GM10248 (cell line): ENCODE results near the gene SEZ6.

ENCODE experiments used
- CTCF ChIA-PET: fragments of 300-600 bp; sonication (Branson Sonifier 250); formaldehyde crosslinking; extraction: SDS; loops from one replicate; lab custom pipeline; 2021; ENCODE audit warnings: antibody characterized with exemption; lab: Yijun Ruan, JAX
- POLR2A ChIA-PET: fragments of 350-650 bp; sonication (Branson Sonifier 250); formaldehyde crosslinking; extraction: SDS; loops from one replicate; lab custom pipeline; 2020; ENCODE audit warnings: antibody characterized with exemption; lab: Yijun Ruan, JAX
- DNase-seq: peaks from one replicate; pipeline ENCODE4 v3.0.0; 2012; ENCODE audit errors: extremely low spot score
- CTCF ChIP-seq: IDR thresholded peaks from 2 replicates; pipeline ENCODE4 v1.5.1; 2012; ENCODE audit warnings: mild to moderate bottlenecking, low read depth; ENCODE audit errors: extremely low read depth, missing control alignments, control extremely low read depth

SEZ6 gene

GRCh38 chr17:28999206-28999605 is 6.6 kb downstream of the SEZ6 start:
- CTCF ChIA-PET = no interaction called here
- TF ChIP-seq CTCF = no peak
- POLR2A ChIA-PET = no interaction called here
- DNase-seq = no peak

- DNase-seq = no peak
- POLR2A ChIA-PET = interaction anchor here (0.5 kb wide), 1 partner anchor 42 kb away, joined by 3 read pairs; no protein-coding TSS in a partner anchor
- CTCF ChIA-PET = no interaction called here
- TF ChIP-seq CTCF = no peak
Observed at GRCh38 chr17:28997806-28998205, 8.0 kb downstream of the SEZ6 start.

GRCh38 chr17:28996554-28997096 is 9.2 kb downstream of the SEZ6 start:
- ChIA-PET POLR2A (no interaction called here), CTCF (interaction anchor here (0.8 to 4.4 kb wide), 2 partner anchors 31 to 44 kb away, joined by 3 to 18 read pairs; no protein-coding TSS in a partner anchor)
- TF ChIP-seq CTCF = no peak
- DNase-seq = no peak

- ChIA-PET CTCF (interaction anchor here (4.4 kb wide), 1 partner anchor 29 kb away, joined by 18 read pairs; no protein-coding TSS in a partner anchor), POLR2A (no interaction called here)
- no peak for TF ChIP-seq CTCF
- no peak for DNase-seq
Observed at GRCh38 chr17:28993645-28994426, 12.0 kb downstream of the SEZ6 start.

GRCh38 chr17:28992625-28993600 is 12.9 kb downstream of the SEZ6 start:
- DNase-seq = no peak
- ChIA-PET CTCF (interaction anchor here (1.0 to 4.4 kb wide), 2 partner anchors 27 to 28 kb away, joined by 3 to 18 read pairs; no protein-coding TSS in a partner anchor), POLR2A (no interaction called here)
- no peak for TF ChIP-seq CTCF

- no peak for TF ChIP-seq CTCF
- ChIA-PET POLR2A (no interaction called here), CTCF (interaction anchor here (1.0 to 1.8 kb wide), 2 partner anchors 24 to 27 kb away, joined by 3 to 4 read pairs; no protein-coding TSS in a partner anchor)
- no peak for DNase-seq
Observed at GRCh38 chr17:28992185-28992584, 13.6 kb downstream of the SEZ6 start.
